Amniotic stem cell (primary cell): ENCODE data around the gene TMEM42.

Experiments used
- DNase-seq: peaks from one replicate; lab custom pipeline; 2025; lab: John Stamatoyannopoulos, UW

TMEM42 gene

GRCh38 chr3:44910693-44911092 is 49.0 kb downstream of the TMEM42 start:
- no peak for DNase-seq

GRCh38 chr3:44913868-44914468 is 52.3 kb downstream of the TMEM42 start:
- peak; percentile 50 for DNase-seq

- no peak for DNase-seq
Measured at GRCh38 chr3:44914936-44915335, 53.2 kb downstream of the TMEM42 start.
